Peyer's patch (tissue), 4 donors: ENCODE measurements around the gene PBLD. TPM values are rescaled to one million over a fixed set of nuclear protein-coding genes. Genes with fewer than 3 reads are reported as not detected.

Source experiments
- DNase-seq, 3 donors: peaks; one replicate each; pipeline ENCODE4 v3.0.0-alpha.2; 2017 to 2019
- H3K27ac ChIP-seq, 4 donors: fragments of 200-600 bp; sonication (generic); one replicate each; pipeline ENCODE4 v1.5.1; 2016 to 2019
- H3K27me3 ChIP-seq, 2 donors: fragments of 200-600 bp; sonication (generic); one replicate each; pipeline ENCODE4 v1.5.1; 2019
- H3K36me3 ChIP-seq, 3 donors: fragments of 200-600 bp; sonication (generic); one replicate each; pipeline ENCODE4 v1.5.1; 2016 to 2019
- H3K4me1 ChIP-seq, 4 donors: fragments of 200-600 bp; sonication (generic); one replicate each; pipeline ENCODE4 v1.5.1; 2016 to 2019
- H3K4me3 ChIP-seq, 4 donors: fragments of 200-600 bp; sonication (generic); 1 replicate in 3 of 4; 2 replicates in 1 of 4; pipeline ENCODE4 v1.5.1; 2016 to 2019; ENCODE audit warnings: mild to moderate bottlenecking in 1 of 4
- H3K9me3 ChIP-seq, 4 donors: fragments of 200-600 bp; sonication (generic); one replicate each; pipeline ENCODE4 v1.5.1; 2016 to 2019; ENCODE audit warnings: mild to moderate bottlenecking in 1 of 4
- POLR2A ChIP-seq, 2 donors: fragments of 450-650 bp; IDR thresholded peaks; one replicate each; pipeline ENCODE4 v1.5.1; 2017; ENCODE audit warnings: antibody characterized with exemption in 2 of 2, mild to moderate bottlenecking in 2 of 2, moderate library complexity in 2 of 2
- total RNA-seq, 4 donors: library from RNA; depleted of rRNA; stranded (reverse); fragments of >200 nt; gene quantifications; one replicate each; pipeline ENCODE4 v1.1.0, GENCODE V29; 2016
- TF ChIP-seq, protein P1 (sequence below), 6 experiments: fragments of 450-650 bp in 4 of 6; fragments of 200-600 bp in 2 of 6; sonication (generic) in 1 of 6; IDR thresholded peaks; one replicate each; pipeline ENCODE4 v1.5.1; 2017 to 2019; ENCODE audit warnings: antibody characterized with exemption in 6 of 6, mild to moderate bottlenecking in 3 of 6, moderate library complexity in 1 of 6

PBLD gene
- total RNA-seq, 4 donors from 2014 or later = 30.5 to 241 (median 182) TPM

GRCh38 chr10:68235111-68235510, 97.6 kb downstream of the PBLD start:
- no peak for TF ChIP-seq POLR2A (IDR thresholded peaks at IDR 0.05)
- TF ChIP-seq, protein P1, sequence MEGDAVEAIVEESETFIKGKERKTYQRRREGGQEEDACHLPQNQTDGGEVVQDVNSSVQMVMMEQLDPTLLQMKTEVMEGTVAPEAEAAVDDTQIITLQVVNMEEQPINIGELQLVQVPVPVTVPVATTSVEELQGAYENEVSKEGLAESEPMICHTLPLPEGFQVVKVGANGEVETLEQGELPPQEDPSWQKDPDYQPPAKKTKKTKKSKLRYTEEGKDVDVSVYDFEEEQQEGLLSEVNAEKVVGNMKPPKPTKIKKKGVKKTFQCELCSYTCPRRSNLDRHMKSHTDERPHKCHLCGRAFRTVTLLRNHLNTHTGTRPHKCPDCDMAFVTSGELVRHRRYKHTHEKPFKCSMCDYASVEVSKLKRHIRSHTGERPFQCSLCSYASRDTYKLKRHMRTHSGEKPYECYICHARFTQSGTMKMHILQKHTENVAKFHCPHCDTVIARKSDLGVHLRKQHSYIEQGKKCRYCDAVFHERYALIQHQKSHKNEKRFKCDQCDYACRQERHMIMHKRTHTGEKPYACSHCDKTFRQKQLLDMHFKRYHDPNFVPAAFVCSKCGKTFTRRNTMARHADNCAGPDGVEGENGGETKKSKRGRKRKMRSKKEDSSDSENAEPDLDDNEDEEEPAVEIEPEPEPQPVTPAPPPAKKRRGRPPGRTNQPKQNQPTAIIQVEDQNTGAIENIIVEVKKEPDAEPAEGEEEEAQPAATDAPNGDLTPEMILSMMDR (IDR thresholded peaks at IDR 0.05) = no peak
- Histone ChIP-seq H3K36me3 (no peaks in the 10 kb centered on the region), H3K4me3 (no peak overlapping the region), H3K9me3 (no peaks in the 10 kb centered on the region), H3K27ac (no peak overlapping the region), H3K27me3 (no peaks in the 10 kb centered on the region), H3K4me1 (peaks cover 0 to 8% (median 3%) of the 10 kb centered on the region in 4 donors)
- DNase-seq = no peak

- Histone ChIP-seq H3K4me1 (peaks cover 0 to 8% (median 3%) of the 10 kb centered on the region in 4 donors), H3K36me3 (no peaks in the 10 kb centered on the region), H3K27ac (no peak overlapping the region), H3K9me3 (no peaks in the 10 kb centered on the region), H3K27me3 (no peaks in the 10 kb centered on the region), H3K4me3 (no peak overlapping the region)
- no peak for DNase-seq
- no peak for TF ChIP-seq POLR2A (IDR thresholded peaks at IDR 0.05)
- TF ChIP-seq, protein P1 (IDR thresholded peaks at IDR 0.05) = no peak
These were observed 99.7 kb downstream of the PBLD start for GRCh38 chr10:68233046-68233445.

Other genes starting within 250 kb of the PBLD start
- gene MYPN, start 223.4 kb downstream of the PBLD start, total RNA-seq = under 1 TPM in 1 of 4 donors, not detected in 3; 0.13 TPM
- gene ATOH7, start 100.8 kb downstream of the PBLD start, total RNA-seq = 1 to 10 TPM in 2 of 4 donors, under 1 TPM in 1, not detected in 1; 0.54 to 5.3 (median 2.6) TPM
- gene HNRNPH3, start 864 bp downstream of the PBLD start, total RNA-seq = 10 to 100 TPM; 37.7 to 75.1 (median 52.1) TPM
- gene RUFY2, start 74.3 kb upstream of the PBLD start, total RNA-seq = 10 to 100 TPM; 18.0 to 53.6 (median 29.0) TPM
- 10 to 100 TPM in 2 of 4 donors, 1 to 10 TPM in 2; 5.0 to 15.4 (median 10.0) TPM for gene DNA2, start 139.0 kb upstream of the PBLD start, total RNA-seq
- gene SLC25A16, start 194.6 kb upstream of the PBLD start, total RNA-seq = 100 to 1,000 TPM in 1 of 4 donors, 10 to 100 TPM in 3; 32.2 to 180 (median 40.0) TPM
- gene TET1, start 227.4 kb upstream of the PBLD start, total RNA-seq = 1 to 10 TPM; 1.1 to 3.3 (median 1.4) TPM